Small intestine (tissue), 7 donors: ENCODE results near the gene AFF4. TPM values are rescaled to one million over a fixed set of nuclear protein-coding genes. Genes with fewer than 3 reads are reported as not detected.
A peak's percentile ranks its signal among the peaks of the same experiment; 100 is the strongest.

Source experiments
- DNase-seq, 2 donors: peaks; one replicate each; pipeline versions ENCODE4 v3.0.0 to v3.0.0-alpha.2; 2013
- FAIRE-seq: peaks from 2 replicates; lab custom pipeline; 2012; peaks lifted over from hg19 to GRCh38; lab: Jason Lieb, UNC
- H3K27ac ChIP-seq, 3 donors: one replicate each; pipeline ENCODE4 v1.5.1; 2013; ENCODE audit warnings: low read length in 2 of 3, mild to moderate bottlenecking in 2 of 3, control low read depth in 1 of 3, inconsistent platforms in 1 of 3, low read depth in 1 of 3, moderate library complexity in 1 of 3
- H3K27me3 ChIP-seq, 3 donors: one replicate each; pipeline ENCODE4 v1.6.1; 2013; ENCODE audit warnings: low read length in 3 of 3, inconsistent platforms in 1 of 3; ENCODE audit not compliant: control insufficient read depth in 3 of 3, insufficient read depth in 3 of 3
- H3K36me3 ChIP-seq, 3 donors: one replicate each; pipeline ENCODE4 v1.6.1; 2013; ENCODE audit warnings: low read length in 3 of 3, inconsistent platforms in 1 of 3, low read depth in 1 of 3, mild to moderate bottlenecking in 1 of 3, moderate library complexity in 1 of 3; ENCODE audit not compliant: control insufficient read depth in 3 of 3, insufficient read depth in 2 of 3
- H3K4me1 ChIP-seq, 3 donors: one replicate each; pipeline ENCODE4 v1.6.1; 2013; ENCODE audit warnings: low read length in 2 of 3, inconsistent platforms in 1 of 3, low read depth in 1 of 3, mild to moderate bottlenecking in 1 of 3, moderate library complexity in 1 of 3; ENCODE audit not compliant: control insufficient read depth in 3 of 3, insufficient read depth in 2 of 3
- H3K4me3 ChIP-seq, 3 donors: one replicate each; pipeline ENCODE4 v1.5.1; 2013; ENCODE audit warnings: low read length in 3 of 3, control low read depth in 1 of 3, inconsistent platforms in 1 of 3, low read depth in 1 of 3, mild to moderate bottlenecking in 1 of 3, moderate library complexity in 1 of 3
- H3K9me3 ChIP-seq, 2 donors: one replicate each; pipeline ENCODE4 v1.6.1; 2013; ENCODE audit warnings: low read depth in 1 of 2, low read length in 1 of 2; ENCODE audit not compliant: control insufficient read depth in 2 of 2, insufficient read depth in 1 of 2
- WGBS, 3 donors: extraction: QIAGEN DNeasy Blood & Tissue Kit; methylation state at CpG; one replicate each; pipeline ENCODE4 v1.1.7; 2013; 5-methylcytosine and 5-hydroxymethylcytosine counted together
- polyA plus RNA-seq, 4 donors: library from polyadenylated mRNA; stranded (reverse) in 3 of 4; unstranded in 1 of 4; fragments of 200-250 nt in 3 of 4; fragments of 120-200 nt in 1 of 4; gene quantifications; one replicate each; pipeline versions ENCODE4 v1.2.1 to v1.2.3, GENCODE V29; 2013
- donor health status: healthy with polysubstance abuse.
- donor health status: control.
- donor health status: control.
- donor health status: Bipolar disorder and iron deficiency.
- donor health status: healthy.

The AFF4 gene
- polyA plus RNA-seq, 4 donors, result 7.0 to 45.7 (median 10.2) TPM

DNA sequence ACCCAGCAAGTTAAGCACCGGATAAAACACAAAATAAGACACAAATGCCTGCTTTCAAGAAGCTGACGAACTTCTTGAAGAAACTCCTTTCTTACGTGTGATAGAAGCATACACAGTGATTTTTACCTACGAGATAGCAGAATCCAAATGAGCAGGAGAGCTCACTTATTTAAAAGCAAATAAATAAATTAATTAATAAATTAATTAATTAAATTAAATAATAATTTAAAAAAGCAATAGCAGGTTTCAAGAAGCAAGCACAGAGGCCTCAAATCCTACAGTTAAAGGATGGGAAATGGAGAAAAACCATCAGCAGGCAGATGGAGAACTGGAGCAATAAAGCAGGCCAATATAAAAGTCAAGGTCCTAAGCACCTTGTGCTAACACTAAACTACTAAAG lies 72.6 kb downstream of the AFF4 start:
- WGBS, 3 donors, result 94 to 96% (median 95%) methylated on average over 4 of the region's 4 CpGs

GRCh38 chr5:132889501-132889900 lies 73.9 kb downstream of the AFF4 start:
- no peak for DNase-seq
- Histone ChIP-seq H3K36me3 (peaks cover 17 to 23% (median 21%) of the 10 kb centered on the region in 3 donors), H3K27ac (no peak overlapping the region), H3K27me3 (no peaks in the 10 kb centered on the region), H3K9me3 (no peaks in the 10 kb centered on the region), H3K4me1 (no peaks in the 10 kb centered on the region), H3K4me3 (no peak overlapping the region)
- FAIRE-seq, result no peak

More for the DNA sequence above, 72.6 kb downstream of the AFF4 start:
- Histone ChIP-seq H3K36me3 (peaks cover 15 to 23% (median 23%) of the 10 kb centered on the region in 3 donors), H3K27me3 (no peaks in the 10 kb centered on the region), H3K4me1 (no peaks in the 10 kb centered on the region), H3K9me3 (no peaks in the 10 kb centered on the region), H3K4me3 (no peak overlapping the region), H3K27ac (no peak overlapping the region)
- FAIRE-seq (no peak), DNase-seq (no peak)

GRCh38 chr5:132887283-132887682 lies 76.2 kb downstream of the AFF4 start:
- DNase-seq (no peak), FAIRE-seq (no peak)
- Histone ChIP-seq H3K36me3 (peaks cover 15 to 24% (median 20%) of the 10 kb centered on the region in 3 donors), H3K27me3 (no peaks in the 10 kb centered on the region), H3K4me3 (no peak overlapping the region), H3K9me3 (no peaks in the 10 kb centered on the region), H3K4me1 (no peaks in the 10 kb centered on the region), H3K27ac (no peak overlapping the region)
- 15 to 33% (median 26%) methylated on average over 1 of the region's 1 CpG for WGBS, 3 donors

- DNase-seq (no peak), FAIRE-seq (no peak)
- H3K9me3 ChIP-seq, result no peaks in the 10 kb centered on the region
- no peak overlapping the region for H3K4me3 ChIP-seq
- no peaks in the 10 kb centered on the region for H3K27me3 ChIP-seq
- H3K27ac ChIP-seq, result peak overlapping the region in 1 of 3 donors; percentile 8
- no peaks in the 10 kb centered on the region for H3K4me1 ChIP-seq
- 84 to 87% (median 85%) methylated on average over 11 of the region's 11 CpGs for WGBS, 3 donors
- peaks cover 11 to 31% (median 20%) of the 10 kb centered on the region in 3 donors for H3K36me3 ChIP-seq
These were observed 77.2 kb downstream of the AFF4 start for GRCh38 chr5:132886064-132886823.

DNA sequence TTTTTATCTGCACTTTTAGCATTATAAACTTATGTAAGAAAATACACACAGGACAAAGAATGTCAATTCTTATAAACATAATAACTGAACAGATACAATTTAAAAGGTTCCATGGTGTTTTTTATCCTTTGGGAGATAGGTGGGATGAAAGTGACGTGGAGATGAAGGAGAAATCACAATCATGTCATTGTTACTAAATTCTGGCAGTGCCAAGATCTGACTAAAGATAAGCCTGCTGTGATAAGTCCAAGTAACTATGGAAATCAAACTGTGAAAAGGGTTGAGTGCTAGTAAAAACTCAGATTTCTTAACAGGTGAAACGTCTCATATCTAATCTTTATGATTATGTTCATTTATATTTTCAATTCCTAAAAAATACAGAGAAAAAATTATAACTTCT lies 78.9 kb downstream of the AFF4 start:
- DNase-seq (no peak), FAIRE-seq (no peak)
- H3K27ac ChIP-seq, result no peak overlapping the region
- H3K4me3 ChIP-seq, result no peak overlapping the region
- no peaks in the 10 kb centered on the region for H3K9me3 ChIP-seq
- H3K4me1 ChIP-seq, result no peaks in the 10 kb centered on the region
- peaks cover 11 to 31% (median 22%) of the 10 kb centered on the region in 3 donors for H3K36me3 ChIP-seq
- whole genome bisulfite sequencing, 3 donors, result 47 to 76% (median 65%) methylated on average over 2 of the region's 2 CpGs
- H3K27me3 ChIP-seq, result no peaks in the 10 kb centered on the region

DNA sequence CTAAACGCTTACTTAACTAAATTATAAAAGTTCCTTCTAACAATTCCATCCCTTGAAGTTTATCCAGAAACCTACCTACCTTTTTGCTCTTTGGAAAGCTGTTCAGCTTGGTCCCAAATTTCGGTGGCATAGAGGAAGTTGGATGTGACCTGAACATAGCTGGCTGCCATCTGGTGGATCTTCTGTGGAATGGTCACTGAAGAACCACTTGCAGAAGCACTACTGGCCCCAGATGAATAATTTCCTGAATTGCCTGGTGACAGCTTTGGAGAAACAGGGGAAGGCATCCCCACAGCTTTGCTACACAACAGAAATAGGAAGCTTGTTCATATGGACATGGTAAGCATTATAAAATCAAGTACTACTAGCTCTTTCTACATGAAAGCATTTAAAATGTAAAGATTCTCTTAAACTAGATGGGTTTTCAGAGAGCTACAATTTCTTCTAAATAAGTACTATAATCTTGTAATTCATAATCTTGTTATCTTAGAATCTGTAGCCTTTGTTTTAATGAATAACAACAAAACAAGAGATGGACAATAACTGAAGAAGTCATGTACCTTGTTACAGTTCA lies 80.1 kb downstream of the AFF4 start:
- H3K4me3 ChIP-seq, result no peak overlapping the region
- peaks cover 8 to 25% (median 19%) of the 10 kb centered on the region in 3 donors for H3K36me3 ChIP-seq
- no peaks in the 10 kb centered on the region for H3K9me3 ChIP-seq
- H3K27me3 ChIP-seq, result no peaks in the 10 kb centered on the region
- no peaks in the 10 kb centered on the region for H3K4me1 ChIP-seq
- FAIRE-seq (no peak), DNase-seq (peak; percentile 76 to 79)
- WGBS, 3 donors, result 4 to 24% (median 12%) methylated on average over 2 of the region's 2 CpGs
- no peak overlapping the region for H3K27ac ChIP-seq

- Histone ChIP-seq H3K4me3 (no peak overlapping the region), H3K9me3 (peaks cover 0 to 8% of the 10 kb centered on the region in 2 donors), H3K36me3 (peaks cover 0 to 25% (median 9%) of the 10 kb centered on the region in 3 donors), H3K27me3 (no peaks in the 10 kb centered on the region), H3K27ac (no peak overlapping the region), H3K4me1 (peaks cover 3 to 26% (median 3%) of the 10 kb centered on the region in 3 donors)
- no peak for FAIRE-seq
- peak; percentile 30 to 76 for DNase-seq
- WGBS, 3 donors, result 23 to 54% (median 53%) methylated on average over 3 of the region's 3 CpGs
These were observed 85.5 kb downstream of the AFF4 start for GRCh38 chr5:132877938-132878337.

DNA sequence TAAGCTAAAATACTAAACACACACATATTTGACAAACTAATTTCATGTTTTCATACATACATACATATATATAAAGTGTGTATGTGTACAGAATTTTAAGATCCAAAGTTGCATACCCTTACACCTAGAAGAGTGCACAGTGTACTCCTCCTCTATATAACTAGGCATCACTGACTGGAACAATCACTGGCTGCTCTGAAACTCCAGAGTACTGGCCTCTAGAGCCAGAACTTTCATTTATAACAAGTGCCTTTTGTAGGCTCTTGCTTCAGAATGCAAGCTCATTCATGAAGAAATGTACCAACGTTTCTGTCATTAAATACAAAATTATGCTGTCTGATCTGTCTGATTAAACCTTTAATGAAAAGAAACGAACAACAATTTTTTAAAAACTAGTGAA lies 86.0 kb downstream of the AFF4 start:
- Histone ChIP-seq H3K4me3 (no peak overlapping the region), H3K36me3 (peaks cover 0 to 23% (median 9%) of the 10 kb centered on the region in 3 donors), H3K27me3 (no peaks in the 10 kb centered on the region), H3K4me1 (peaks cover 3 to 30% (median 3%) of the 10 kb centered on the region in 3 donors), H3K27ac (no peak overlapping the region), H3K9me3 (peaks cover 0 to 8% of the 10 kb centered on the region in 2 donors)
- WGBS, 3 donors, result 50 to 78% (median 56%) methylated on average over 2 of the region's 2 CpGs
- FAIRE-seq (no peak), DNase-seq (no peak)
